SJSA1 (cell line): ENCODE data around the gene ANK2. TPM values are rescaled to one million over a fixed set of nuclear protein-coding genes. Genes with fewer than 3 reads are reported as not detected.

Source experiments
- DNase-seq, 2 experiments: peaks; one replicate each; pipeline ENCODE4 v3.0.0-alpha.2; 2015 to 2020; ENCODE audit warnings: low spot score in 2 of 2, low read depth in 1 of 2
- H3K27ac ChIP-seq: fragments of 250-450 bp; sonication (Bioruptor Pico); 2 replicates; pipeline ENCODE4 v1.5.1; 2020; ENCODE audit warnings: mild to moderate bottlenecking, moderate library complexity
- H3K27me3 ChIP-seq: fragments of 250-450 bp; sonication (Bioruptor Pico); replicated peaks from 2 replicates; pipeline ENCODE4 v1.5.1; 2020; ENCODE audit warnings: mild to moderate bottlenecking, moderate library complexity
- H3K36me3 ChIP-seq: fragments of 250-450 bp; sonication (Bioruptor Pico); 2 replicates; pipeline ENCODE4 v1.5.1; 2020; ENCODE audit warnings: mild to moderate bottlenecking
- H3K4me1 ChIP-seq: fragments of 250-450 bp; sonication (Bioruptor Pico); replicated peaks from 2 replicates; pipeline ENCODE4 v1.6.1; 2021; ENCODE audit warnings: mild to moderate bottlenecking
- H3K4me3 ChIP-seq: fragments of 250-450 bp; sonication (Bioruptor Pico); 2 replicates; pipeline ENCODE4 v1.5.1; 2020; ENCODE audit warnings: mild to moderate bottlenecking
- H3K9me3 ChIP-seq: fragments of 250-450 bp; sonication (Bioruptor Pico); replicated peaks from 2 replicates; pipeline ENCODE4 v1.5.1; 2020; ENCODE audit warnings: mild to moderate bottlenecking
- total RNA-seq: library from RNA; depleted of rRNA; stranded (reverse); fragments of >200 nt; shearing (Covaris generic); gene quantifications from 2 replicates; pipeline ENCODE4 v1.2.3, GENCODE V29; 2014

ANK2 gene
- total RNA-seq, 1 experiment from 2014 or later: 3.4 TPM

DNA sequence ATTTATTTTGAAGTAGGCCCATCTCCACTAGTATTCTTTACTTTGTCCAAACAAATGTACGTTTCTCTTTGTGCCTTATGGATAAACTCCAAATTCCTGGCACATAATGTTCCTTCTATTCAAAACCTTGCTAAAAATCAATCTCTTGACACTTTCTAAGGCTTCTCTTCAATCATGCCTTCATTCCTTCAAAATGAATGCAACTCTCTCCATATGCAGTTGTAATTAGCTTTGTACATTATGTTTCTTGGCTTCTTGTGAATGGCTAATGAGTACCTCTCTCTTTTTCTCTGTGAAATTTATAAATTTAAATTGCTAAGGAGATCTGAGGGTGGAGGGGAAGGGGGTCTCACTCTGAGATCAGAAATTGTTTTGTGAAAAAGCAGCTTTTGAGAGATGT, 24.0 kb upstream of the ANK2 start:
- no peak overlapping the region for H3K4me3 ChIP-seq
- no peak overlapping the region for H3K27ac ChIP-seq
- 0 out of 2 replicates have a peak, but pooled peaks cover 6% of the 10 kb centered on the region for H3K27me3 ChIP-seq
- DNase-seq: no peak
- no peaks in the 10 kb centered on the region; the same call in 1 of the 2 replicates for H3K4me1 ChIP-seq
- H3K36me3 ChIP-seq: no peaks in the 10 kb centered on the region
- no peaks in the 10 kb centered on the region for H3K9me3 ChIP-seq

DNA sequence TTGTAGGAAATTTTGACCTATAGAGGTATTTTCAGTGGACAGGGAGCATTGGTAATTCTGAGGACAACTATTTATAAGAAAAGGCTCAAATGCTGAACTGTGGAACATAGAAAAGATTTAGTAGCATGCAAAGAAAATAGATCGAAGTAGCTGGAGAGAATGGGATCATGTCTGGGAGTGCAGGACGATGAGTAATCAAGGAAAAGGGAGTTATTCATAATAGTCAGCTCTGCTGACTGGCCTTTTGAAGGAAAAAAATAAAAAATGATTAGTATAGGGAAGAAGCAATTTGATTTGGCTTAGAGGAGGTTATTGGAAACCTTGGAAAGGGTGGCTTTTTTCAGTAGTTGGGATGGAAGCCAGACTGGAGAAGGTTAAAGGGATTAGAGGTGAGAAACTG, 22.9 kb upstream of the ANK2 start:
- no peak for DNase-seq
- Histone ChIP-seq H3K4me3 (no peak overlapping the region), H3K4me1 (no peaks in the 10 kb centered on the region; the same call in 1 of the 2 replicates), H3K27ac (no peak overlapping the region), H3K36me3 (no peaks in the 10 kb centered on the region), H3K9me3 (no peaks in the 10 kb centered on the region), H3K27me3 (0 out of 2 replicates have a peak, but pooled peaks cover 6% of the 10 kb centered on the region)

DNA sequence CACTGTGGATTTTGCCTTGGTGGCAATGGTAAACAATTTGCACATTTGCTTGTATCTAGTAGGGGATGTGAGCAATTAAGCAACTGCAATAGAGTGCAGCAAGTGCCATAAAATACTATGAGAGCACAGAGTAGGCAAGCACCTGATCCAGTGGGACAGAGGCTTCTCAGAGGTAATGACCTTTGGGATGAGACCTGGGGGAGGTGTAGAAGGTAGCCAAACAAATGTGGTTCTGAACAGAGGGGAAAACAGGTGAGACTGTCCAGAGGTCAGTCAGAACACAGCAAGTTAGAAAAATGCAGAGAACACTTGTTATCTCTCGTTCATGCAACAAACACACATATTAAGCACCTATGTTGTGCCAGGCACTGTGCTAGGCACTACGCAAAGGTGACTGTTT, 21.4 kb upstream of the ANK2 start:
- no peaks in the 10 kb centered on the region; the same call in 1 of the 2 replicates for H3K4me1 ChIP-seq
- peaks cover 4% of the 10 kb centered on the region for H3K27me3 ChIP-seq
- no peaks in the 10 kb centered on the region for H3K36me3 ChIP-seq
- no peaks in the 10 kb centered on the region for H3K9me3 ChIP-seq
- H3K27ac ChIP-seq: no peak overlapping the region
- H3K4me3 ChIP-seq: no peak overlapping the region
- no peak for DNase-seq

DNA sequence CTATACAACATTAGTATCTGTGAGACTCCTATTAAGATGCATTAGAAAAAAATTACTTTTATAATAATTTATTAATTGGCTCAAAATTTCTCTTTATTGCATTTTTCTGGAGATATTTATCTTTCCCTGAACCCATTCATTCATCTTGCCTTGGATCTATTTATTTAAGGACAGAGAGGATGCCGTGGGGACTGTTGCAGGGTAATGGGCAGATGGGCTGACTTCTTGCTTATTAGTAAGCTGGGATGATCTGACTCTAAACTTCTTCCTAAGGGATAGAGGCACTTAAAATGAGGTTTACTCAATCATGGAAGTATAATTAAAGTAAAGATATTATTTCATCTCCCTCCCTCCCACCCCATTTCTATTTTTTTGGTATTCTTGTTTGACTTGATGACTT, 18.2 kb upstream of the ANK2 start:
- Histone ChIP-seq H3K4me3 (no peak overlapping the region), H3K27ac (no peak overlapping the region), H3K36me3 (no peaks in the 10 kb centered on the region), H3K4me1 (no peaks in the 10 kb centered on the region; the same call in 1 of the 2 replicates), H3K9me3 (no peaks in the 10 kb centered on the region), H3K27me3 (peaks cover 4% of the 10 kb centered on the region)
- no peak for DNase-seq

DNA sequence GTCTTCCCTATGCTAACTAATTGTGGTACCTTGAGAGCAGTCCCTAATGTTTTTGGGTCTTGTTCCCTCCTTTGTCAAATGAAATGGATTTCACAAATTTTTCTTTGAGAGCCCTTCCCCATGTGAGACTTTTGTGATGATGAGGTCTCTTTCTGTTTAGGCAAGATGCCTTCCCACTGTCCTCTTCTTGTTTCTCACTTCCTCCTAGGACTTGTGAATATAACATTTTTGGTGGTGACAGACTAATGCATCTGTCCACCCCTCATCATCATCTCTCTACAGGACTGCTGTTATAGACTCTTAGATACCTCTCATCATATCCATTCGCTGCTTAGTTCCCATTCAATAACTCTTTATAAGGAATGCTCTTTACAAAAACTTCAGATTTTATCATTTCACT, 8.7 kb upstream of the ANK2 start:
- no peak for DNase-seq
- H3K4me3 ChIP-seq: no peak overlapping the region
- H3K27ac ChIP-seq: no peak overlapping the region
- H3K4me1 ChIP-seq: peaks cover 21% of the 10 kb centered on the region
- H3K36me3 ChIP-seq: no peaks in the 10 kb centered on the region
- no peaks in the 10 kb centered on the region; the same call in 1 of the 2 replicates for H3K27me3 ChIP-seq
- H3K9me3 ChIP-seq: no peaks in the 10 kb centered on the region; the same call in 1 of the 2 replicates

DNA sequence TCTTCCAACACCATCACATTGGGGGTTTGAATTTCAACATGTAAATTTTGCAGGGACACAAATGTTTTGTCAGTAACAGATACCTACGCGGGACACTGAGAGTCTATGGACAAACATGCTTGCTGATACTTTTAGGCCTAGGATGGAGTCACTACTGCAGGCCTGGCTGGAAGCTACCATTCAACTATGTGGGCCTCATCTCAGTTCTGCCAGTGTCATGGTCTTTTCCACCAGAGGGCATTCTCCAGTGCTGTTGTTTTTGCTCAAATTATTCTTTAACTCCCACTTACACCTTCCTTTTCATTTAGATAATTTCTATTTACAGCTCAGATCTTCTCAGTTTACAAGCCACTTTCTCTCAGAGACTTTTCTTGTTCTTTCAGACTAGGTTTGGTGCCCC, 7.0 kb upstream of the ANK2 start:
- H3K4me1 ChIP-seq: peaks cover 26% of the 10 kb centered on the region
- H3K27me3 ChIP-seq: no peaks in the 10 kb centered on the region
- no peaks in the 10 kb centered on the region; the same call in 1 of the 2 replicates for H3K9me3 ChIP-seq
- H3K36me3 ChIP-seq: no peaks in the 10 kb centered on the region
- H3K4me3 ChIP-seq: no peak overlapping the region
- no peak overlapping the region for H3K27ac ChIP-seq
- no peak for DNase-seq

DNA sequence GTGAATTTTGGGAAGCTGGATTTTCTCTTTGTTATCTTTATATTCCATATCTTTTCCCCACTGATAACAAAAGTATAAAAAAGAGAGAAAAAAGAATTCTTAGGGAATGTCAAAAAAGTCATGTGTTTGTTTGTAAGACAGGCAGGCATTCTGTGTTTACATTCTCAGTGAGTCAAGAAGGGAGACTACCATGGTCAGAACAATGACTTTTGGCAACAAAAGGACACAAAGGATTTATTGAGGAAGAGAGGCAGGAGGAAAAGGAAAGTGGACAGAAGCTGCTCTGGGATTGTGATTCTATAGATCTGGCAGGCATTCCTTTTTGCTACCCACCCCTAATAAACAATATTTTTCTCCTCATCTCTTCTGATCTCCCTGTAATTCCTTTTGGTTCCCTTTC, 5.9 kb upstream of the ANK2 start:
- peaks cover 26% of the 10 kb centered on the region for H3K4me1 ChIP-seq
- no peaks in the 10 kb centered on the region for H3K27me3 ChIP-seq
- no peaks in the 10 kb centered on the region; the same call in 1 of the 2 replicates for H3K9me3 ChIP-seq
- DNase-seq: peak in 1 of 2 experiments; percentile 66
- peak overlapping the region; percentile 50 for H3K27ac ChIP-seq
- H3K4me3 ChIP-seq: no peak overlapping the region
- H3K36me3 ChIP-seq: no peaks in the 10 kb centered on the region

DNA sequence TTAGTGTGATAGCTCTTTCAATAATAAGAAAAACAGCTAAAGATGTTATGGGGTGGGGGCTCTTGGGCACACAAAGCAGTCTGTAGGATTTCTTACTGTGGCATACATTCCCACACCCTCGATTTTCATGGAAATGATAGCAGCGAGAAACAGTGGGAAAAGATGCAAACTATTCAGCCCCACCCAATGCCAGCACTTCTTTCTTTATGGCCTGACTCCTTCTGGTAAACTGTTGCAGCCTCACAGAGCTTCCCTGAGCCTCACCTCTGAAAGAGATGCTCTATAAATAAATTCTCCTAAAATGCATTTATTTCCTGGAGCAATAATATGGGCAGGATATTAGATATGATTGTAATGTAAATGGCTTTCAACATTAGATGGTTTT, 910 bp downstream of the ANK2 start:
- Histone ChIP-seq H3K4me3 (no peak overlapping the region), H3K4me1 (peaks cover 39% of the 10 kb centered on the region), H3K27ac (no peak overlapping the region), H3K27me3 (no peaks in the 10 kb centered on the region), H3K9me3 (no peaks in the 10 kb centered on the region), H3K36me3 (no peaks in the 10 kb centered on the region)
- no peak for DNase-seq

DNA sequence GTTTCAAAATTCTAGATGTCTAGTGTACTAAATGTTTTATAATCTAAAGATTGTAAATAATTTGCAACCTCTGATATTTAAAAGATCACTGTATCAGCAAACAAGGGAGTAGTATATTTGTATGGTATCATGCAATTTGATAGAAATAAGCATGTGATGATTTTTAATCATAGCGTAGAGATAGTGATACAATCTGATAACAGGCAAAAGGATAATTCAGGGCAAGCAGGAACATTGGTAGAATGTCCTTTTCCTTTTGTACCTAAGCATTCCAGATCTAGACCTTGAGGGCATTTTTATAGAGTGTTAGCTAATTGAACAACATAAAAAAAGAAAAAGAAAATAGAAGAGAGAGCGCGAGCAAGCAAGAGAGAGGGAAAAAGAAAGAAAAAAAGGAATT, 1.4 kb downstream of the ANK2 start:
- no peak for DNase-seq
- Histone ChIP-seq H3K36me3 (no peaks in the 10 kb centered on the region), H3K9me3 (no peaks in the 10 kb centered on the region), H3K27ac (no peak overlapping the region), H3K4me3 (no peak overlapping the region), H3K4me1 (peaks cover 44% of the 10 kb centered on the region), H3K27me3 (no peaks in the 10 kb centered on the region)

DNA sequence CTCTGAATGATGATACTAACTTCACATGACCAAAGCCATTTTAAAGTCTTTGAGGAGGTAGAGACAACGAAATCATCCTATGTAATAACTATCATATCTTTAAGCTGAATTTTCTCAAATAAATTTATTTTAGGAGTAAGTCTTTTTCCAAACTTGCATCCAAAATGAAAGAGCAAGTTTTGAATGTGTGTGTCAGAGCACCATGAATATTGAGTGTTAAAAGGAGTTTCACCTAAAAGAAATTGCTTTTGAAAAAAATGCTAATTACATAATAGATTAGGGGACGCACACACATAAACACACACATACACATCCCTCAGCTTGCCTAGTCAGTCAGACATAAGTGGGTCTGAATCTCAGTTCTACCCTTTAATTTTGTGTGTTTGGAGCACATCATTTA, 1.9 kb downstream of the ANK2 start:
- H3K36me3 ChIP-seq: no peaks in the 10 kb centered on the region
- DNase-seq: no peak
- peaks cover 44% of the 10 kb centered on the region for H3K4me1 ChIP-seq
- no peak overlapping the region for H3K4me3 ChIP-seq
- no peak overlapping the region for H3K27ac ChIP-seq
- no peaks in the 10 kb centered on the region for H3K27me3 ChIP-seq
- no peaks in the 10 kb centered on the region for H3K9me3 ChIP-seq

DNA sequence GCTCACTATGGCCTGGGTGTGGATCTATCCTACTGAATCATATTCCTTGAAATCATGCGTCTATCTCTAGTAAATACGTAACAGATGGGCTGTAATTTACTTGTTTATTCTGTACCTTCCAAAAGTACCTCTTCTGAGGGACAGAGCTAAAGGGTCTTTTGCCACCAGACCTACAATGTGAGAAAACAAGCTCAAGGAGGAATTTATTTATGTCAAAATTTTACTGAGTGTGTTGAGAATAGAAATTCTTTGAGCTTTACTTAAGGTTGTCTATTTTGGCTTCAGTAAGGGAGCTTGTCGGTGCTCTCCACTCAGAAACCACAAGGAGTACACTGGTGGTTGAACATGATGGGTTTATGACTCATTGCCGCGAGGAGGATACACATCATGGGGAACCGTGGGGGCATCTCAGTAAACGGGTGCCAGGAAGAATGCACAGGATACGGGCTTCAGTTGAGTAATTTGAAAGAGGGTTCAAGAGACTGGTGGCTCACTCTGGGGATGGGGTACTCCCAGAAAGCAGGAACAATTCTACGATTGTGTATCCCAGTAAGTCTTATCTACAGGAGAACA, 3.0 kb downstream of the ANK2 start:
- no peaks in the 10 kb centered on the region for H3K27me3 ChIP-seq
- H3K4me3 ChIP-seq: no peak overlapping the region
- peak overlapping the region; percentile 72 for H3K27ac ChIP-seq
- no peaks in the 10 kb centered on the region for H3K9me3 ChIP-seq
- peak; percentile 88 to 91 for DNase-seq
- H3K36me3 ChIP-seq: no peaks in the 10 kb centered on the region
- H3K4me1 ChIP-seq: peaks cover 39% of the 10 kb centered on the region

DNA sequence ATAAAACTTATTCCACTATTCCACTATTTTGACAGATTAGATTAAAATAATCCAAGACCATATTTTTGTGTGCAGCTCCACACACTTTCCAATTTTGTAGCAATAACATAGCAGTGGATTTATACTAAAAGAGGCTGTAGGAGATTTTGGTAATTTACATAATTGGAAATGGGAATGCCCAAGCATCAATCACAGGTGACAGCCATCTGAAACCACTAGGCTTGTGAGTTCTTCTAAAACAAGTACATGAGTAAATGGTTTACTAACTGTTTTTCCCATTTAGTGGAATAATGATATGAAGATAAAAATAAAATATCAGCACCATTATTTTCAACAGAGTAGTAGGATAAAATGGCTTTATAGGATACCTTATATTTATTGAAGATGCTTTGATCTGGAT, 4.4 kb downstream of the ANK2 start:
- no peak for DNase-seq
- Histone ChIP-seq H3K27me3 (no peaks in the 10 kb centered on the region), H3K4me3 (no peak overlapping the region), H3K27ac (no peak overlapping the region), H3K4me1 (peaks cover 41% of the 10 kb centered on the region), H3K9me3 (no peaks in the 10 kb centered on the region), H3K36me3 (no peaks in the 10 kb centered on the region)

DNA sequence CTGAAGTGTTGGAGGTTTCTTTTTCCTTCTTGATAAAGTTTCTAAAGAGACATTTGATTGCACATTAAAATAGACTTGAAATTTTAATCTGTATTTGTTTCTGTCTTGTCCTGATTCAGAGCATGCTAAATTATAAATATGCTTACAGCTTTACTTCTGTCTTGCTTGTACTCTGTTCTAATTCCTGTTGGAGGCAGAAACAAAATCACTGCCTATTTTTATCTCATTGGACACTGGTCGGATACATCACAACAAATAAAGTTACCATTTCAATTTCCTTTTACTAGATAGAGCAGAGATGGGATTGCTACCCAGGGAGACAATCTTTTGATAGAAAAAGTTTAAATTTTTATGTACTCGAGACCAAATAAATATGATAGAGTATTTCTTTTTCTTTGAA, 6.9 kb downstream of the ANK2 start:
- DNase-seq: no peak
- H3K4me1 ChIP-seq: peaks cover 33% of the 10 kb centered on the region
- no peaks in the 10 kb centered on the region for H3K9me3 ChIP-seq
- H3K36me3 ChIP-seq: no peaks in the 10 kb centered on the region
- no peak overlapping the region for H3K27ac ChIP-seq
- no peak overlapping the region for H3K4me3 ChIP-seq
- H3K27me3 ChIP-seq: no peaks in the 10 kb centered on the region

DNA sequence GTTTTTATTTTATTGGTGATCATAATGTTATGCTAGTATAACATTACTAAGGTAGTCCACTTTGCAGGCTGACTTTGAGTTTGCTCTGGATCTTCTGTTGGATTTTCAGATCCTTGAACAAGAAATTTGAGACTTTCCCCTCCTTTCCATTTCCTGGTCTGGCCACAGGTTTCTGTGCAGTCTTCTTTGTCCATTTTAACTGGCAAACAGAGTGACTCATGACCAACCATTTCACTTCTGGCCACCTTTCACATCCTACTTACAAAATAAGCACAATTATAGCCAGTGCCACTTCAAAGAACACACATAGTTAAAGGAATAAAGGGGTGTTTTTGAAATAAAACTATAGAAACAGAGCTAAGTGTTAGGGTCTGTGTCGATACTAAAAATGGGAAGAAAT, 8.4 kb downstream of the ANK2 start:
- H3K4me3 ChIP-seq: no peak overlapping the region
- no peak overlapping the region for H3K27ac ChIP-seq
- peaks cover 18% of the 10 kb centered on the region for H3K4me1 ChIP-seq
- no peaks in the 10 kb centered on the region for H3K9me3 ChIP-seq
- H3K27me3 ChIP-seq: no peaks in the 10 kb centered on the region
- no peaks in the 10 kb centered on the region for H3K36me3 ChIP-seq
- peak in 1 of 2 experiments; percentile 14 for DNase-seq
